ENCODE results near the gene DOK3. TPM values are rescaled to one million over a fixed set of nuclear protein-coding genes. Genes with fewer than 3 reads are reported as not detected.

The DOK3 gene
- total RNA-seq, 3 donors from 2014 or later = 3.7 to 10.3 (median 8.4) TPM

GRCh38 chr5:177462021-177462670, 47.5 kb downstream of the DOK3 start:
- intact Hi-C loops (cut with DNase I, micrococcal nuclease) = no loop called here
- DNase-seq (peak in 1 of 3 donors; percentile 57), ATAC-seq (no peak)
- no peak for TF ChIP-seq CTCF (IDR thresholded peaks at IDR 0.05)
- no peak overlapping the region for H3K4me3 ChIP-seq
- no peaks in the 10 kb centered on the region for H3K4me1 ChIP-seq (ENCODE audit: low read depth)
- no peaks in the 10 kb centered on the region for H3K36me3 ChIP-seq (ENCODE audit: low read depth)
- H3K9me3 ChIP-seq = no peaks in the 10 kb centered on the region

DNA sequence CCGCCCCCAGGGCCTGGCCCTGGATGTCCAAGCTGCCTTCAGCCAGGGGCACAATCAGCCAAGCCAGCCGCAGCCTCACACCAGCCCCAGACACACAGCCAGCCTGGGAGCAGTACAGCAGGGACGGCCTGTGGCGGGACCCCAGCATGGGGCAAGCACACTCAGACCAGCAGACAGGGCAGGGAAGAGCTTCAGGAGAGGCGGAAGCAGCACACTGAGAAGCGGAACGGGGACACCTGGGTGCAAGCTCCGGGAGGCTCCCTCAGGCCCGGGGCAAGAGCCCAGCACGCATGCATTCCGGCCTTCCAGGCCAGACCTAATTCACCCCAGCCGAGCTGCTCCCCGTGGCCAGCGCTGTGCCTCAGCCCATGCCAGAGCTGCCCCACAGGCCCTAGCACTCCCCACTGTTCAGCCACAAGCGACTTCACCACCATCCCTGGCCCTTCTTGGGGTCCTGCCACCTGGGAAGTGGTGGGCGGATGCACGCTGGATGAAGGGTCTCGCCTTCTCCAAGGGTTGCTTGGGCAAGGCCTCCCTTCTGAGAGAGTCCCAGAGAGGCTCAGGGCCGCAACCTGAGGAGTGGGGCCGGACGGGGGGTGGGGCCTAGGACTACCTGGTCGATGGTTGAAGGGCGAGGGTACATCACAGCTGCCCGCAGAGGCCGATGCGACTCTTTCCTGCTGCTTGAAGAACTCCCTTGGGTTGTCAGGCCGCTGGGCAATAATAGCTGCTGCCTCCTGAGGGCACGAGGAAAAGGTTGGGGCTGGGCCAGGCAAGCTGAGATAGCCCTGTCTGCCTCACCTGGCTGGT, 49.6 kb downstream of the DOK3 start:
- no peak for TF ChIP-seq CTCF (IDR thresholded peaks at IDR 0.05)
- Histone ChIP-seq H3K36me3 (ENCODE audit: low read depth) (no peaks in the 10 kb centered on the region), H3K9me3 (no peaks in the 10 kb centered on the region), H3K4me1 (ENCODE audit: low read depth) (peaks cover 6% of the 10 kb centered on the region), H3K4me3 (no peak overlapping the region)
- ATAC-seq (no peak), DNase-seq (peak in 1 of 3 donors; percentile 48)
- intact Hi-C loops (cut with DNase I, micrococcal nuclease) = no loop called here

- Histone ChIP-seq H3K4me1 (ENCODE audit: low read depth) (peaks cover 6% of the 10 kb centered on the region), H3K9me3 (no peaks in the 10 kb centered on the region), H3K36me3 (ENCODE audit: low read depth) (no peaks in the 10 kb centered on the region), H3K4me3 (no peak overlapping the region)
- DNase-seq (no peak), ATAC-seq (no peak)
- TF ChIP-seq CTCF (IDR thresholded peaks at IDR 0.05) = no peak
- intact Hi-C loops (cut with DNase I, micrococcal nuclease) = no loop called here
These were observed 50.3 kb downstream of the DOK3 start for GRCh38 chr5:177459357-177459756.

DNA sequence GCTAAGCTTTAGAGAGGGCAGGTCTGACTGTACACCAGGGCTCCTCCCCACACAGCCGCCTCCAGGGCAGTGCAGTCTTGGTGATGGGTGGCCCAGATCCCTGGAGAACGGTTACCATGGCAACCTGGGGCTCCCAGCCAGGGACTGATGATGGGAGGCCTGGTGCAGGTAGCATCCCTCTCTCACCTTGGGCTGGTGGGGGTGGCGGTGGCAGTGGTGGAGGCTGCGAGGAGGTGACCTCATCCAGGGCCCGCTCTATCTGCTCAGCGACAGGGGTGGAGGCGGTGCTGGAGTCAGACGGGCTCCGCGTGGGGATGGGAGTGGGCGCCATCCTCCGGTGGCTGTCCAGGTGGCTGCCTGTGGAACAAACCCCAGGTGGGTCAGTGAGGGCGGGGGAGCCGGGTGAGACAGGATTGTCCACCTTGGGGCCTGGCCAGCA, 50.7 kb downstream of the DOK3 start:
- DNase-seq = peak in 1 of 3 donors; percentile 60
- Histone ChIP-seq H3K4me3 (no peak overlapping the region), H3K36me3 (ENCODE audit: low read depth) (no peaks in the 10 kb centered on the region), H3K9me3 (no peaks in the 10 kb centered on the region), H3K4me1 (ENCODE audit: low read depth) (peaks cover 10% of the 10 kb centered on the region)
- no peak for ATAC-seq
- TF ChIP-seq CTCF (IDR thresholded peaks at IDR 0.05) = no peak
- intact Hi-C loops (cut with DNase I, micrococcal nuclease) = no loop called here

- intact Hi-C loops (cut with DNase I, micrococcal nuclease) = no loop called here
- no peak for ATAC-seq
These were observed 51.6 kb downstream of the DOK3 start for GRCh38 chr5:177457852-177458681.

More at GRCh38 chr5:177457852-177458681, 51.6 kb downstream of the DOK3 start:
- H3K4me1 ChIP-seq (ENCODE audit: low read depth) = peaks cover 13% of the 10 kb centered on the region
- no peaks in the 10 kb centered on the region for H3K9me3 ChIP-seq
- DNase-seq = peak in 1 of 3 donors; percentile 65
- no peak for TF ChIP-seq CTCF (IDR thresholded peaks at IDR 0.05)
- no peaks in the 10 kb centered on the region for H3K36me3 ChIP-seq (ENCODE audit: low read depth)
- no peak overlapping the region for H3K4me3 ChIP-seq
